ENCODE data around the gene KASH5.

- TF ChIP-seq EZH2 (IDR thresholded peaks at IDR 0.05) (no peak), POLR2AphosphoS5 (IDR thresholded peaks at IDR 0.05; ENCODE audit: borderline replicate concordance, low read depth, low read length) (no peak)
These were observed 39.5 kb upstream of the KASH5 start for GRCh38 chr19:49348305-49349189.

Data from SK-N-MC (cell line).